ENCODE measurements around the gene FAR2. TPM values are rescaled to one million over a fixed set of nuclear protein-coding genes. Genes with fewer than 3 reads are reported as not detected.

FAR2 gene
- total and polyA plus RNA-seq, 8 donors: 0.43 to 2.8 (median 1.1) TPM

- Histone ChIP-seq H3K9me3 (no peaks in the 10 kb centered on the region), H3K27me3 (no peaks in the 10 kb centered on the region), H3K27ac (no peak overlapping the region), H3K4me3 (no peak overlapping the region), H3K4me1 (no peaks in the 10 kb centered on the region), H3K36me3 (no peaks in the 10 kb centered on the region)
- WGBS, 2 donors: 54 to 59% methylated on average over 5 of the region's 5 CpGs
- FAIRE-seq: no peak
- ATAC-seq: no peak
- TF ChIP-seq CTCF (IDR thresholded peaks at IDR 0.05): no peak
- intact Hi-C loops (cut with DNase I): no loop called here
- DNase-seq: no peak
Observed at GRCh38 chr12:29110506-29111442, 38.3 kb upstream of the FAR2 start.

GRCh38 chr12:29113101-29113500 lies 36.0 kb upstream of the FAR2 start:
- Histone ChIP-seq H3K27me3 (no peaks in the 10 kb centered on the region), H3K9me3 (no peaks in the 10 kb centered on the region), H3K36me3 (no peaks in the 10 kb centered on the region), H3K4me1 (no peaks in the 10 kb centered on the region), H3K27ac (no peak overlapping the region), H3K4me3 (no peak overlapping the region)
- ATAC-seq: no peak
- no peak for TF ChIP-seq CTCF (IDR thresholded peaks at IDR 0.05)
- DNase-seq: no peak
- intact Hi-C loops (cut with DNase I): no loop called here
- FAIRE-seq: no peak
- 64 to 74% methylated on average over 2 of the region's 2 CpGs for WGBS, 2 donors

DNA sequence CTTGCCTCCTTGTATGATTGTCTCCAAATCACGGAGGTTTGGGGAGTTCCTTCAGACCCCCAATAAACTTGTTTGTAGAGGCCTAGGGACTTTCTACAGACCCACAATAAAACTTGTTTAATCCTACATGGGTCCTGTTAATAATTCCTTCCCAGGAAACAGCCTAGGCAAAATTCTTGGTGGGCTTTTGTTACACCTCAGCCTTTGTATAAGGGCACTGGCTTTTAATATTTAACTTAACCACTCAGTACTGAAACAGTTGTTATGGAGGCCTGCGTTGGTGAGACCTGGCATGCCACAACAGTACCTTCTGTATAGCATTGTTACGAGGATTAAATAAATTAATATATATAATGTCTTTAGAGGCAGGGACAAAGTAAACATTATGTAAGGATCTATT lies 32.7 kb upstream of the FAR2 start:
- Histone ChIP-seq H3K27me3 (no peaks in the 10 kb centered on the region), H3K36me3 (no peaks in the 10 kb centered on the region), H3K4me1 (no peaks in the 10 kb centered on the region), H3K4me3 (no peak overlapping the region), H3K9me3 (no peaks in the 10 kb centered on the region), H3K27ac (no peak overlapping the region)
- 33 to 39% methylated on average over 3 of the region's 3 CpGs for WGBS, 2 donors
- ATAC-seq (no peak), DNase-seq (no peak), FAIRE-seq (no peak)
- intact Hi-C loops (cut with DNase I): no loop called here
- TF ChIP-seq CTCF (IDR thresholded peaks at IDR 0.05): no peak

DNA sequence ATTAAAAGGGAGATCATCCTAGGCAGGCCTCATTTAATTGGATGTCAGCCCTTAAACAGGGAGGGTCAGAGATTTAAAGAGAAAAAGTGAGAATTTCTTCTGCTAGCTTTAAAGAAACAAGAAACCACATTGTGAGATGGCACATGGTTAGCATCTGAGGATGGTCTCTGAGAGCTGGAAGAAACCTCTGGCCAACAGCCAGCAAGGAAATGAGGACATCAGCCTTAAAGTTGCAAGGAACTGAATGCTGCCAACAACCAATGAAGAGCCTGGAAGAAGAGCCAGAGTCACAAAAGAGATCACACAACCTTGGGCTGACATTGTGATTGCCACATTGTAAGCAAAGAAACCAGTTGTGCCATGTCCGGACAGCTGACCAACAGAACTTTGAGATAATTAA lies 17.5 kb upstream of the FAR2 start:
- H3K36me3 ChIP-seq: no peaks in the 10 kb centered on the region
- intact Hi-C loops (cut with DNase I): no loop called here

More for the DNA sequence above, 17.5 kb upstream of the FAR2 start:
- H3K4me1 ChIP-seq: no peaks in the 10 kb centered on the region
- TF ChIP-seq CTCF (IDR thresholded peaks at IDR 0.05): no peak
- no peaks in the 10 kb centered on the region for H3K9me3 ChIP-seq
- no peak overlapping the region for H3K4me3 ChIP-seq
- ATAC-seq: no peak
- WGBS, 2 donors: 50 to 67% methylated on average over 1 of the region's 1 CpG
- no peak overlapping the region for H3K27ac ChIP-seq
- FAIRE-seq: no peak
- no peaks in the 10 kb centered on the region for H3K27me3 ChIP-seq
- no peak for DNase-seq

Measured in pancreas (tissue), 10 donors.